GM18861 (cell line): ENCODE results near the gene SIN3A.
A peak's percentile ranks its signal among the peaks of the same experiment; 100 is the strongest.
"Not testable (repeated sequence)": the region's sequence is repeated elsewhere in the genome, so short reads cannot be mapped to it uniquely, and the experiment has no call there.

Experiments
- ATAC-seq: cut with Tn5 transposase; IDR thresholded peaks from one replicate; pipeline ENCODE4 v1.9.1; 2021; ENCODE audit not compliant: unreplicated experiment

Gene SIN3A

GRCh38 chr15:75450307-75451201 lies 936 bp downstream of the SIN3A start:
- ATAC-seq: peak; percentile 6

- ATAC-seq: no peak
These were observed 1.7 kb downstream of the SIN3A start for GRCh38 chr15:75449585-75450306.

- not testable (repeated sequence) for ATAC-seq
These were observed 3.3 kb downstream of the SIN3A start for GRCh38 chr15:75448171-75448570.

GRCh38 chr15:75446151-75446550 lies 5.3 kb downstream of the SIN3A start:
- no peak for ATAC-seq

GRCh38 chr15:75445324-75445723 lies 6.2 kb downstream of the SIN3A start:
- ATAC-seq: not testable (repeated sequence)

DNA sequence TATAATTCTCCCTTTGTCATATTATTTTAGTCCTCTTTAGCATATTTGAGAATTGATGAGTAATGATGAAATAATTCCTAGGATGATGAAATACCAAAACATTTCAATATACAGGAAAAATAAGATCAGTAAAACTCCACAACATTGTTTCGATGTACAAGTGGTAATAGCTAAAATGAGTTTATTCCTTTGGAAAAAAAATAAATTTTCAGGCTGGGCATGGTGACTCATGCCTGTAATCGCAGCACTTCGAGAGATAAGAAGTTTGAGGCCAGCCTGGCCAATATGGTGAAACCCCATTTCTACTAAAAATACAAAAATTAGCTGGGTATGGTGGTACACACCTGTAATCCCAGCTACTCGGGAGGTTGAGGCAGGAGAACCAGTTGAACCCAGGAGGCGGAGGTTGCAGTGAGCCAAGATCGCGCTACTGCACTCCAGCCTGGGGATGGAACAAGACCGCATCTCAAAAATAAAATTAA lies 7.5 kb downstream of the SIN3A start:
- not testable (repeated sequence) for ATAC-seq

DNA sequence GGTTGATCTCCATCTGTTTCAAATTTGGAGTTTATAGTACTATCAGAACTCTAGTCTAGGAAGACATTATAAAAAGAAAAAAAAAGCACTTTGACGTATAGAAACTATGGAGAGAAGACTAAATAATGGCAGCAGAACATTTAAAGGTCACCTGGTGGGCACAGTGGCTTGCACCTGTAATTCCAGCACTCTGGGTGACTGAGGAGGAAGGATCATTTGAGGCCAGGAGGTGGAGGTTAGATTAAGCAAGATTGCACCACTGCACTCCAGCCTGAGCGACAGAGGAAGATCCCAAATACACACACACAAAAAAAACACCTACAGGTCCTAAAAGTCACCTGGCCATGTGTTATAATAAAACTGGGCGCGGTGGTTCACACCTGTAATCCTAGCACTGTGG lies 13.8 kb downstream of the SIN3A start:
- no peak for ATAC-seq

DNA sequence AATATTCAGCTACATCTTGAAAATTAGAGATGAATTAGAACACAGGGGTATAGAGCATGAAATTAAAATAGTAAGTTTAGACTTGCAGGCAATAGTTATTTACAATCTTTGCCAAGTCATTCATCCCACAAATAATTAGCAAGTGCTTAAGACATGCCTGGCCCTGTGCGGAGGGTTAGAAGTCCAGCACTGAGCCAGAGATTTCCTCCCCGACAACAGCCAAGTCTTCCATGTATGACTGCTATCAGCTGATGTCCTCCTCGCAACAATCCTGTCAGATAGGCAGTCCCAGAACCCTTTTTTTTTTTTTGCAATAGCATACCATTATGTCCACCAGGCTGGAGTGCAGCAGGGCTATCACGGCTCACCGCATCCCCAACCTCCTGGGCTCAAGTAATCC lies 14.6 kb downstream of the SIN3A start:
- no peak for ATAC-seq

- no peak for ATAC-seq
These were observed 19.8 kb downstream of the SIN3A start for GRCh38 chr15:75431682-75432081.

DNA sequence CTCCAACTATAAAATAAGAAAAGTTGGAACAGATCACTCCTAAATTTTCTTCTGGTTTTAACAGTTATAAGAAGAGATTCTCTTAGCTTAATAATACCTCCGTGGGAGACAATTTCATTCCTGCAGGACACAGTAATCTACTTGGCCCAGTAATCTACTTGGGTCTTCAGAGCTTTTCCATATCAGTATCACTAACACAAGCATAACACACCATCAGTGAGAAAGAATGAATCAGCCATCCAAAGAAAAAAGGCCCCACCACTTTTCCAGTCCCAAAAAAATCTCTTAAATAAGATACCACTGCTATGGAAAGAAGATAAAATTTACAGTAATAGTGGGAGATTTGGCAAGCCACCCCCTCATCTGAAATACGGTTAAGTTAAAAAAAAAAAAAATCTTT lies 20.2 kb downstream of the SIN3A start:
- no peak for ATAC-seq

DNA sequence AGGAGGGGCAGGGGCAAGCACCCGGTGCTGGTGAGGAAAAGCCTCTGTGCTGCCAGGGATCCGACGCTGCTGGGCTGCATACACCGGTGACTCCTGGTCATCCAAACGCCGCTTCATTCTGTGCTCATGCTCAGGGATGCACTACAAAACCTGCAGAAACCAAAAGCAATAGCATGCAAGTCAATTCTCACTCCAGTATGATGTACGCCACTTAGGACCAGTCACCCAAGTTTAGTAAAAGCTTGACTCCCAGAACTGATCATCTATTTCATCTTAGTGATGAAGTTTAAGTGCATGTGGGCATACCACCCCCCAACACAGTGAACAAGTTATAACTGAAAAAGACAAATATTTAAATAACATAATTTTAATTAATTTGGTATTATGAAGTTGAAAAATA lies 21.2 kb downstream of the SIN3A start:
- ATAC-seq: no peak

DNA sequence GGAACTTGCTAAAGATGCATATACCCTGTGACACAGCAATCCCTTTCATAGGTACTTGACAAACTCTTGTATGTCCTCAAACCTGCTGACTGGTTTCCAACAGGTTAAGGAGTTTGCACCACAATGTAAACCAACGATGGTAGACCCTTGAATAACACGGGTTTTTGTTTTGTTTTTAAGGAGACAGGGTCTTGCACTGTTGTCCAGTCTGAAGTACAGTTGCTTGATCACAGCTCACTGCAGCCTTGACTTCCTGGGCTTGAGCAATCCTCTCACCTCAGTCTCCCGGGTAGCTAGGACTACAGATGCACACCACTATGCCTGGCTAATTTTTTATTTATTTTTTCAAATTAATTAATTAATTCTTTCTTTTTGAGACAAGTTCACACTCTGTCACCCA lies 23.3 kb downstream of the SIN3A start:
- ATAC-seq: no peak

GRCh38 chr15:75425966-75426500 lies 25.5 kb downstream of the SIN3A start:
- ATAC-seq: no peak

GRCh38 chr15:75422554-75422953 lies 28.9 kb downstream of the SIN3A start:
- ATAC-seq: no peak

DNA sequence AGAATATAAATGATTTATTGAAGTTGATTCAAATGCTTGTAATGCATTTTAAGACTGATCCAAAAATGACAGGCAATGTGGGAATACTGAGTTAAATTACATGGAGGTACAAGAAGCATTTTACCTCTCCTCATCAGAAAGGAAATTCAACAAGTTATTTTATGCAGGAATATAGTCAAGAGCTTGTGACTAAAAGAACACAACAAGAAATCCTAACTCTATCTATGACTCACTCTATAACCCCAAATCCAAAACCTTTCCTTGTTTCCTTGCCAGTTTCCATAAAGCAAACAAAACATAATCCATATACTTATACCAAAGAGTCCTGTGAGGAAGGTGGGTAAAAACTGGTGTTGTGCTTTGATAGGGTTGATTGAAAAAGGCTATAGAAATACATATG lies 30.8 kb downstream of the SIN3A start:
- no peak for ATAC-seq

- no peak for ATAC-seq
These were observed 34.9 kb downstream of the SIN3A start for GRCh38 chr15:75416584-75416983.

DNA sequence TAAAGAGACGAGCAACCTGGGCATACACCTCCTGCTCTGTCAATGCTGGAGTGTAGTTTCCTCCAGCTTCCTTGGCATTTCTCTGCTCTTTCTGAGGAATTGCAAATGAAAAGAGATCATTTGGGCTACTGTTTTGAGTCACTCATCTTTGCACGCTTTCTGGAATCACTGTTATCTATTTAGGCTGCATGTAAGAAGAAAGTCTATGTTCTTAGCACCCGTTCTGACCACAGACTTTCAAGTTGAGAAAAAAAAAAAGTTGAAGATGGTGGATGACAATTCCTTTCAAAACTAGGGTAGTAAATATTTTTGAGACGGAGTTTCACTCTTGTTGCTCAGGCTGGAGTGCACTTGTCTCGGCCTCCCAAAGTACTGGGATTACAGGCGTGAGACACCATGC lies 41.3 kb downstream of the SIN3A start:
- ATAC-seq: no peak

GRCh38 chr15:75407083-75407482 lies 44.4 kb downstream of the SIN3A start:
- no peak for ATAC-seq

- ATAC-seq: no peak
These were observed 47.6 kb downstream of the SIN3A start for GRCh38 chr15:75403892-75404291.

DNA sequence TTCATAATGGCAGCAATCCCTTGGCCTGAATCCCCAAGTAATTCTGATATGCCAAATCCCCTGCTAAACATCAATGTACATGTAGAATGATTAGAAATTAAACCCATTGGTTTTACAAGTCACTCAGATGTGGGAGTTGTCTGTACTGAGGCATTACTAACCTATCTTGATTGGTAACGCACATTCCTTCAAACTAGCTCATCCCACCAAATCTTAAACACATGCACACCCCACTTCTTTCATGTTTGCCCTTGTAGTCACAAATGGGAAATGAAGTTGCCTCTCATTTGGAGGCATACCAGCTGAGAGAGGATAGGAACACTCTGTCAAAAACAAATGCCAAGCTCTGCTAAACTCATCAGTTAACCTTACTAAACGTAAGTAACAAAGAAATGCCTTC lies 54.0 kb downstream of the SIN3A start:
- no peak for ATAC-seq

DNA sequence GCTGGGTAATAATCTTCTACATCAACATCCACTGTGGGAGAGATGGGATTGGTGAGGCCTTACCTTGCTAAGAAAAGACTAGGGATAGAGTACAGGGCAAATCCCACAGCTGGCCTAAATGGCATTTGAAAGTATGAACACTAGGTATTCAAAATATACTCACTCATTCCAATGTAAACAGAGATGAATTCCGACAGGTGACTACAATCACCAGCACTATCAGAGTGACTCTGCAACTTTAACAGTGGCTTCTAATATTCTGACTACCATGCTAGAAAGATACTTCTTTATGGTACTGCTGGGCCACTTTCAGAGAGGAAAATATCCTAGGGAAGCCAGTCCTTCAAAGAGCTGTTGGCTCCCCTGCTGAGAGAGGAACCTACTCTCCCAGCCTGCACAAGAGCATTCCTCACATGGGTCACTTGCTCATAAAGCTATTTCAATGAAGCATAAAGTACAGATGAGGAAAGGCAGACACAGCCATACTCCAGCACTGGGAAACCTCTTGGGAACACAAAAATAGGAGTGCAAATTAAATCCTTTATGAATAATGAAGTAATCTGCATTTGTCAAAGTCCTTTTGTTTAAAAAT lies 61.6 kb downstream of the SIN3A start:
- ATAC-seq: no peak
